HepG2 (cell line): ENCODE results near the gene EYA3.

Experiments used
- DNMT1 ChIP-seq: sonication (generic); formaldehyde crosslinking; IDR thresholded peaks from 2 replicates; pipeline ENCODE4 v1.5.1; 2020; ENCODE audit warnings: mild to moderate bottlenecking, missing genetic modification reagents
- FOXK2 ChIP-seq: fragments of 450-650 bp; IDR thresholded peaks from 2 replicates; pipeline ENCODE4 v1.6.1; 2016
- MTA3 ChIP-seq: sonication (generic); formaldehyde crosslinking; IDR thresholded peaks from 2 replicates; pipeline ENCODE4 v1.4.0; 2020; ENCODE audit warnings: missing genetic modification reagents
- POLR2AphosphoS2 ChIP-seq: IDR thresholded peaks from 2 replicates; pipeline ENCODE4 v1.6.1; 2011; ENCODE audit warnings: low read depth, low read length, improper control_type of control experiment
- RCOR2 ChIP-seq: IDR thresholded peaks from 2 replicates; pipeline ENCODE4 v1.6.1; 2016; ENCODE audit warnings: missing biosample characterization, missing genetic modification reagents
- TAF1 ChIP-seq: sonication (generic); formaldehyde crosslinking; IDR thresholded peaks from 2 replicates; pipeline ENCODE4 v1.4.0; 2020; ENCODE audit warnings: missing genetic modification reagents
- ZKSCAN1 ChIP-seq: fragments of 150-350 bp; IDR thresholded peaks from 2 replicates; pipeline ENCODE4 v1.6.1; 2014; ENCODE audit warnings: low read length
- TF ChIP-seq, protein P1 (sequence below): sonication (generic); formaldehyde crosslinking; IDR thresholded peaks from 2 replicates; pipeline ENCODE4 v1.5.0; 2020; ENCODE audit warnings: mild to moderate bottlenecking, missing genetic modification reagents, moderate library complexity
- TF ChIP-seq, protein P2 (sequence below): sonication (generic); formaldehyde crosslinking; IDR thresholded peaks from 2 replicates; pipeline ENCODE4 v1.4.0; 2020; ENCODE audit warnings: missing genetic modification reagents

DNA sequence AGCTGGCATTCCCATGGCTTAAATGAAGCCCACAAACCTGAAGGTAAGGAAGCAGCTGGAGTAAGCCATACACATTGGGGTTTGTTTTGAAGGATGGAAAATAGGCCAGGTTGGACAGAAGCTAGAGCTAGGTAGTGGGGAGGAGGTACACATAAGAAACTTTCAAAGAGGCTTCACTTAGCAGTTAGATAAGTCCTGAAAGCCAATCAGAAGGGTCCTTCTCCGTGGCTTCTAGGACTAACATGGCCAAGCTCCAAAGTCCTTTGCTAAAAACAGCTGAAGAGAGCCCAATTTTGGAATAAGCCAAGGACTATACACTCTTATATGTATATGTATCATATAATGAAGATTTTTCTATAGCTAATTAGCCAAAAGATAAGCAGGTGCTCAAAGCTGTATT is 1.8 kb downstream of the EYA3 start:
- TF ChIP-seq DNMT1 (no peak), POLR2AphosphoS2 (no peak), ZKSCAN1 (no peak), TAF1 (CRISPR knock-in tag) (no peak), FOXK2 (no peak), MTA3 (CRISPR knock-in tag) (no peak), RCOR2 (no peak)
- TF ChIP-seq, protein P1, sequence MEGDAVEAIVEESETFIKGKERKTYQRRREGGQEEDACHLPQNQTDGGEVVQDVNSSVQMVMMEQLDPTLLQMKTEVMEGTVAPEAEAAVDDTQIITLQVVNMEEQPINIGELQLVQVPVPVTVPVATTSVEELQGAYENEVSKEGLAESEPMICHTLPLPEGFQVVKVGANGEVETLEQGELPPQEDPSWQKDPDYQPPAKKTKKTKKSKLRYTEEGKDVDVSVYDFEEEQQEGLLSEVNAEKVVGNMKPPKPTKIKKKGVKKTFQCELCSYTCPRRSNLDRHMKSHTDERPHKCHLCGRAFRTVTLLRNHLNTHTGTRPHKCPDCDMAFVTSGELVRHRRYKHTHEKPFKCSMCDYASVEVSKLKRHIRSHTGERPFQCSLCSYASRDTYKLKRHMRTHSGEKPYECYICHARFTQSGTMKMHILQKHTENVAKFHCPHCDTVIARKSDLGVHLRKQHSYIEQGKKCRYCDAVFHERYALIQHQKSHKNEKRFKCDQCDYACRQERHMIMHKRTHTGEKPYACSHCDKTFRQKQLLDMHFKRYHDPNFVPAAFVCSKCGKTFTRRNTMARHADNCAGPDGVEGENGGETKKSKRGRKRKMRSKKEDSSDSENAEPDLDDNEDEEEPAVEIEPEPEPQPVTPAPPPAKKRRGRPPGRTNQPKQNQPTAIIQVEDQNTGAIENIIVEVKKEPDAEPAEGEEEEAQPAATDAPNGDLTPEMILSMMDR (CRISPR knock-in tag) = no peak
- TF ChIP-seq, protein P2, sequence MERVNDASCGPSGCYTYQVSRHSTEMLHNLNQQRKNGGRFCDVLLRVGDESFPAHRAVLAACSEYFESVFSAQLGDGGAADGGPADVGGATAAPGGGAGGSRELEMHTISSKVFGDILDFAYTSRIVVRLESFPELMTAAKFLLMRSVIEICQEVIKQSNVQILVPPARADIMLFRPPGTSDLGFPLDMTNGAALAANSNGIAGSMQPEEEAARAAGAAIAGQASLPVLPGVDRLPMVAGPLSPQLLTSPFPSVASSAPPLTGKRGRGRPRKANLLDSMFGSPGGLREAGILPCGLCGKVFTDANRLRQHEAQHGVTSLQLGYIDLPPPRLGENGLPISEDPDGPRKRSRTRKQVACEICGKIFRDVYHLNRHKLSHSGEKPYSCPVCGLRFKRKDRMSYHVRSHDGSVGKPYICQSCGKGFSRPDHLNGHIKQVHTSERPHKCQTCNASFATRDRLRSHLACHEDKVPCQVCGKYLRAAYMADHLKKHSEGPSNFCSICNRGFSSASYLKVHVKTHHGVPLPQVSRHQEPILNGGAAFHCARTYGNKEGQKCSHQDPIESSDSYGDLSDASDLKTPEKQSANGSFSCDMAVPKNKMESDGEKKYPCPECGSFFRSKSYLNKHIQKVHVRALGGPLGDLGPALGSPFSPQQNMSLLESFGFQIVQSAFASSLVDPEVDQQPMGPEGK (CRISPR knock-in tag) = no peak
